Measurements from ENCODE around the gene CLEC6A.

DNA sequence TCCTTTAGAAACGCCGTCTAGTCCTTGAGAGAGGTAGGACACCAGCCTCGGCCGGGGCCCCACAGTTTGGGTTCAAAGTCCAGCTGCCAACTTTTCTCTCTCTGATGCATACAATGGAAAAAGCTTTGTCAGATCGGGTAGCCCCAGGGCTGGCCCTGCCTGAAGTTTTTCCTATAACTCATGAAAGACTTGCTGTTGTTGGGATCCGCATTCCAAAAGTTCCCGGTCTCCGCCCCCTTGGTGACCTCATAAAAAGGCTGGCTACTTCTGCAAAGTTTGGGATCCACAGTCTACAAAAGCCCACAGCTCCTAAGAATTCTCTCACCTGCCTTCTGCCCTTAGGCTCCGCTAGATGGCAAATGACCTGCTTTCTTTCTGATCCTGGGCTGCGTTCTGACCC, 35.3 kb upstream of the CLEC6A start:
- TF ChIP-seq, protein P1, sequence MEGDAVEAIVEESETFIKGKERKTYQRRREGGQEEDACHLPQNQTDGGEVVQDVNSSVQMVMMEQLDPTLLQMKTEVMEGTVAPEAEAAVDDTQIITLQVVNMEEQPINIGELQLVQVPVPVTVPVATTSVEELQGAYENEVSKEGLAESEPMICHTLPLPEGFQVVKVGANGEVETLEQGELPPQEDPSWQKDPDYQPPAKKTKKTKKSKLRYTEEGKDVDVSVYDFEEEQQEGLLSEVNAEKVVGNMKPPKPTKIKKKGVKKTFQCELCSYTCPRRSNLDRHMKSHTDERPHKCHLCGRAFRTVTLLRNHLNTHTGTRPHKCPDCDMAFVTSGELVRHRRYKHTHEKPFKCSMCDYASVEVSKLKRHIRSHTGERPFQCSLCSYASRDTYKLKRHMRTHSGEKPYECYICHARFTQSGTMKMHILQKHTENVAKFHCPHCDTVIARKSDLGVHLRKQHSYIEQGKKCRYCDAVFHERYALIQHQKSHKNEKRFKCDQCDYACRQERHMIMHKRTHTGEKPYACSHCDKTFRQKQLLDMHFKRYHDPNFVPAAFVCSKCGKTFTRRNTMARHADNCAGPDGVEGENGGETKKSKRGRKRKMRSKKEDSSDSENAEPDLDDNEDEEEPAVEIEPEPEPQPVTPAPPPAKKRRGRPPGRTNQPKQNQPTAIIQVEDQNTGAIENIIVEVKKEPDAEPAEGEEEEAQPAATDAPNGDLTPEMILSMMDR (conservative IDR thresholded peaks at IDR 0.05; ENCODE audit: low read depth, low read length): no peak
- no peak for TF ChIP-seq EZH2 (IDR thresholded peaks at IDR 0.05; ENCODE audit: borderline replicate concordance, low read depth, low read length, poor library complexity, severe bottlenecking)
